H9 (cell line): ENCODE results near the gene BIVM. TPM values are rescaled to one million over a fixed set of nuclear protein-coding genes. Genes with fewer than 3 reads are reported as not detected.

Source experiments
- DNase-seq: peaks from one replicate; pipeline ENCODE4 v3.0.0-alpha.2; 2017
- H2AFZ ChIP-seq: one replicate; pipeline ENCODE4 v1.6.1; 2013; ENCODE audit warnings: mild to moderate bottlenecking, low read length, control low read depth, moderate library complexity
- H2AK5ac ChIP-seq: 2 replicates; pipeline ENCODE4 v1.6.1; 2013; ENCODE audit warnings: low read length, control low read depth, mixed read lengths; ENCODE audit not compliant: insufficient read length
- H2BK120ac ChIP-seq: one replicate; pipeline ENCODE4 v1.6.1; 2013; ENCODE audit warnings: low read depth, mild to moderate bottlenecking, low read length, control low read depth, inconsistent platforms; ENCODE audit not compliant: poor library complexity, severe bottlenecking
- H2BK12ac ChIP-seq: 2 replicates; pipeline ENCODE4 v1.6.1; 2013; ENCODE audit warnings: low read length, control low read depth, mixed read lengths, low read depth; ENCODE audit not compliant: insufficient read length
- H2BK15ac ChIP-seq: 2 replicates; pipeline ENCODE4 v1.6.1; 2013; ENCODE audit warnings: low read depth, low read length, control low read depth
- H2BK20ac ChIP-seq: one replicate; pipeline ENCODE4 v1.6.1; 2013; ENCODE audit warnings: low read depth, mild to moderate bottlenecking, low read length, control low read depth, inconsistent platforms; ENCODE audit not compliant: poor library complexity, severe bottlenecking
- H2BK5ac ChIP-seq: 2 replicates; pipeline ENCODE4 v1.6.1; 2013; ENCODE audit warnings: low read length, control low read depth, mixed read lengths; ENCODE audit not compliant: insufficient read length
- H3K14ac ChIP-seq: 2 replicates; pipeline ENCODE4 v1.6.1; 2013; ENCODE audit warnings: low read length, control low read depth; ENCODE audit not compliant: insufficient read depth
- H3K18ac ChIP-seq: 2 replicates; pipeline ENCODE4 v1.6.1; 2013; ENCODE audit warnings: low read depth, mild to moderate bottlenecking, mixed read lengths, low read length, control low read depth; ENCODE audit not compliant: insufficient read length
- H3K23ac ChIP-seq: 2 replicates; pipeline ENCODE4 v1.6.1; 2013; ENCODE audit warnings: low read length, control low read depth, mixed read lengths, low read depth; ENCODE audit not compliant: insufficient read length
- H3K23me2 ChIP-seq: 2 replicates; pipeline ENCODE4 v1.6.1; 2013; ENCODE audit warnings: low read depth, mild to moderate bottlenecking, mixed read lengths, low read length, control low read depth; ENCODE audit not compliant: insufficient read length, poor library complexity, severe bottlenecking
- H3K27ac ChIP-seq: 2 replicates; pipeline ENCODE4 v1.5.1; 2013; ENCODE audit warnings: low read length, control low read depth, mixed read lengths, low read depth; ENCODE audit not compliant: insufficient read length
- H3K27me3 ChIP-seq: 2 replicates; pipeline ENCODE4 v1.6.1; 2013; ENCODE audit warnings: low read length, control low read depth, inconsistent platforms; ENCODE audit not compliant: insufficient read depth
- H3K4ac ChIP-seq: 2 replicates; pipeline ENCODE4 v1.6.1; 2013; ENCODE audit warnings: low read depth, mild to moderate bottlenecking, control low read depth, inconsistent platforms, low read length, moderate library complexity
- H3K4me1 ChIP-seq: 2 replicates; pipeline ENCODE4 v1.6.1; 2013; ENCODE audit warnings: low read length, control low read depth, inconsistent platforms; ENCODE audit not compliant: insufficient read depth
- H3K4me2 ChIP-seq: 2 replicates; pipeline ENCODE4 v1.6.1; 2013; ENCODE audit warnings: low read length, control low read depth, mixed read lengths; ENCODE audit not compliant: insufficient read length, insufficient read depth
- H3K56ac ChIP-seq: 2 replicates; pipeline ENCODE4 v1.6.1; 2013; ENCODE audit warnings: low read depth, mild to moderate bottlenecking, mixed read lengths, low read length, control low read depth; ENCODE audit not compliant: insufficient read length
- H3K79me1 ChIP-seq: 2 replicates; pipeline ENCODE4 v1.6.1; 2013; ENCODE audit warnings: low read depth, mild to moderate bottlenecking, moderate library complexity, low read length, control low read depth, inconsistent platforms; ENCODE audit not compliant: insufficient read depth, poor library complexity, severe bottlenecking
- H3K79me2 ChIP-seq: 2 replicates; pipeline ENCODE4 v1.6.1; 2013; ENCODE audit warnings: low read length, control low read depth, inconsistent platforms; ENCODE audit not compliant: insufficient read depth
- H3K9ac ChIP-seq: 2 replicates; pipeline ENCODE4 v1.6.1; 2013; ENCODE audit warnings: low read length, control low read depth, mixed read lengths; ENCODE audit not compliant: insufficient read length; ENCODE audit errors: extremely low read depth
- H3K9me3 ChIP-seq: one replicate; pipeline ENCODE4 v1.6.1; 2013; ENCODE audit warnings: low read depth, low read length, inconsistent platforms; ENCODE audit not compliant: control insufficient read depth
- H3T11ph ChIP-seq: one replicate; pipeline ENCODE4 v1.6.1; 2013; ENCODE audit warnings: mild to moderate bottlenecking, low read length, control low read depth, inconsistent platforms
- H4K20me1 ChIP-seq: one replicate; pipeline ENCODE4 v1.6.1; 2013; ENCODE audit not compliant: control insufficient read depth, insufficient read length, insufficient read depth
- H4K5ac ChIP-seq: 2 replicates; pipeline ENCODE4 v1.6.1; 2013; ENCODE audit warnings: low read depth, mild to moderate bottlenecking, mixed read lengths, low read length, control low read depth; ENCODE audit not compliant: insufficient read length
- H4K8ac ChIP-seq: replicated peaks from 2 replicates; pipeline ENCODE4 v1.6.1; 2013; ENCODE audit warnings: low read length, control low read depth, mixed read lengths, low read depth; ENCODE audit not compliant: insufficient read length
- H4K91ac ChIP-seq: 2 replicates; pipeline ENCODE4 v1.6.1; 2013; ENCODE audit warnings: low read depth, mild to moderate bottlenecking, moderate library complexity, mixed read lengths, low read length, control low read depth; ENCODE audit not compliant: insufficient read length
- H3K27ac Mint-ChIP-seq, 3 experiments: 2 replicates in 2 of 3; 3 replicates in 1 of 3; pipeline ENCODE4 v1.8.0; 2020 to 2021; ENCODE audit warnings: mixed read lengths in 3 of 3, mild to moderate bottlenecking in 1 of 3, moderate library complexity in 1 of 3
- H3K27me3 Mint-ChIP-seq: 2 replicates; pipeline ENCODE4 v1.8.0; 2021; ENCODE audit warnings: low read depth, mild to moderate bottlenecking, moderate library complexity, mixed read lengths
- H3K36me3 Mint-ChIP-seq, 3 experiments: 2 replicates in 2 of 3; 3 replicates in 1 of 3; pipeline ENCODE4 v1.8.0; 2020 to 2021; ENCODE audit warnings: low read depth in 3 of 3, mixed read lengths in 3 of 3; ENCODE audit not compliant: insufficient read depth in 1 of 3
- H3K4me1 Mint-ChIP-seq, 2 experiments: 2 replicates each; pipeline ENCODE4 v1.8.0; 2020; ENCODE audit warnings: mixed read lengths in 2 of 2
- H3K4me3 Mint-ChIP-seq, 2 experiments: 2 replicates in 1 of 2; 3 replicates in 1 of 2; pipeline ENCODE4 v1.8.0; 2020 to 2021; ENCODE audit warnings: mild to moderate bottlenecking in 2 of 2, mixed read lengths in 2 of 2, moderate library complexity in 1 of 2
- H3K9me3 Mint-ChIP-seq, 2 experiments: 2 replicates in 1 of 2; 3 replicates in 1 of 2; pipeline ENCODE4 v1.8.0; 2020; ENCODE audit warnings: mild to moderate bottlenecking in 2 of 2, mixed read lengths in 2 of 2, moderate library complexity in 1 of 2
- CTCF ChIP-seq: fragments of 200-600 bp; sonication (generic); conservative IDR thresholded peaks from 3 replicates; pipeline ENCODE4 v1.8.0; 2021; ENCODE audit warnings: antibody characterized with exemption, mild to moderate bottlenecking
- WGBS: extraction: QIAGEN DNeasy Blood & Tissue Kit; methylation state at CpG from one replicate; pipeline ENCODE4 v1.1.7; 2013; ENCODE audit warnings: missing lambda C conversion rate, low lambda C conversion rate, mixed read lengths; ENCODE audit not compliant: insufficient read length; ENCODE audit errors: extremely low coverage; 5-methylcytosine and 5-hydroxymethylcytosine counted together
- total RNA-seq: library from RNA; stranded (reverse); gene quantifications from 2 replicates; pipeline ENCODE4 v1.2.1, GENCODE V29; 2021

The BIVM gene
- total RNA-seq, 1 experiment from 2014 or later: 9.0 TPM

- TF ChIP-seq CTCF: no peak
- Histone ChIP-seq H3K4ac (no peak overlapping the region), H3K9ac (no peak overlapping the region), H2BK20ac (no peak overlapping the region), H2BK12ac (no peak overlapping the region), H4K8ac (no peak overlapping the region), H3K18ac (no peak overlapping the region), H2BK15ac (no peak overlapping the region), H3K4me1 (no peaks in the 10 kb centered on the region; the same call in 1 of the 2 replicates), H4K91ac (no peak overlapping the region), H3K23me2 (no peaks in the 10 kb centered on the region), H2BK5ac (no peak overlapping the region), H3K27ac (no peak overlapping the region), H3K4me2 (no peak overlapping the region), H3K79me2 (no peaks in the 10 kb centered on the region), H4K5ac (no peak overlapping the region), H3T11ph (no peak overlapping the region), H2BK120ac (no peak overlapping the region), H3K79me1 (no peaks in the 10 kb centered on the region), H3K14ac (no peak overlapping the region), H3K27me3 (no peaks in the 10 kb centered on the region), H2AFZ (no peak overlapping the region), H3K23ac (no peak overlapping the region), H2AK5ac (no peak overlapping the region), H3K9me3 (no peaks in the 10 kb centered on the region), H4K20me1 (no peaks in the 10 kb centered on the region), H3K56ac (no peak overlapping the region)
- Mint-ChIP-seq H3K27ac (no peak overlapping the region), H3K4me1 (peaks cover 0 to 3% of the 10 kb centered on the region in 2 experiments; a peak in 2 of 4 replicates), H3K4me3 (no peak overlapping the region), H3K9me3 (peaks cover 3 to 9% of the 10 kb centered on the region in 2 experiments; a peak in 4 of 5 replicates), H3K36me3 (peaks cover 4 to 14% (median 7%) of the 10 kb centered on the region in 3 experiments; a peak in 5 of 7 replicates), H3K27me3 (no peaks in the 10 kb centered on the region)
- WGBS: no CpG with 5 or more reads among the region's 6 CpGs
- DNase-seq: no peak
Measured at GRCh38 chr13:102814793-102815192, 15.9 kb downstream of the BIVM start.
